Measurements from ENCODE around the gene PRDM15. TPM values are rescaled to one million over a fixed set of nuclear protein-coding genes. Genes with fewer than 3 reads are reported as not detected.

The PRDM15 gene
- total RNA-seq, 2 experiments from 2014 or later = 19.7 to 30.2 TPM

DNA sequence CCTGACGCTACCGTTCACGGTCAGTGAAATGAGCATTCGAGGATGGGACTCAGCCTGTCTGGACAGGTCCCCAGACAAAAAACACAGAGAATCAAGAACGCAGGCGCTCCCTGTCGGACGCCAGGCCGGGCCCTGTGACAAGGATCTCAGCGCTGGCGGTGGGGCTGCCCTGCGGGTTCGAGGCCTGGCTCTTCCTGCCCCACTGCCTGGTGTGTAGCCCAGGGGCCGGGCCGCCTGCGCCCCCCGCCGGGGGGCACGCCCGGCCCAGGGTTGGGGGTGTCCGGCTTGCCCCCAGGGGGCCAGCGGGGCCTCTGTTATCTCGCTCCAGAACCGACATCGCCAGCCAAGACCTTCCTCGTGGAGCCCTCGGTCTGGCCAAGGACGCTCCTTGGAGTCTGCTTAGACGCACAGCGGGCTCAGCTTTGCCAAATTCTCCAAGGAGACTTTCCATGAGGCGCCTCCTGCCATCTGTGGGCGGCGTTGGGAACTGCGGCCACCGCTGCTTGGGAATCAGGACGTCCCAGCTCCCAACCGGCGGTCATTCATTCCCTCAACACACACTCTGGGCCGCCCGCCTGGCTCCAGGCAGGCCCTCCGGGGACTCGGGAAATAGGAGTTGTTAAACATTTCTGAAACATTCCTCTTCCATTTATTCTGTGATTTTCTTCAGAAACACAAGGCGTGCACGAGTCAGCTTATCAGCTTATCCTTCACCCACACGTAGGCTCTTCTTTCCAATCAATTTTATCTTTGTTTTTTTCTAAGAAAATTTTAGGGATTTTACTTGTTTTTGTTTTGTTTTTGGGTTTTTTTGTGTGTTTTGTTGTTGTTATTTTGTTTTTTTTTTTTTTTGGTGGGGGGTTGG lies 101.0 kb downstream of the PRDM15 start:
- Histone ChIP-seq H3K4me1 (ENCODE audit: insufficient read depth, low read length, poor library complexity, severe bottlenecking) (no peaks in the 10 kb centered on the region), H3K4me2 (ENCODE audit: low read length) (no peak overlapping the region), H2AFZ (ENCODE audit: low read length) (no peak overlapping the region), H3K9me2 (ENCODE audit: insufficient read depth, low read length) (no peaks in the 10 kb centered on the region), H3K4me3 (ENCODE audit: low read depth, low read length, poor library complexity, severe bottlenecking) (no peak overlapping the region), H4K20me1 (ENCODE audit: insufficient read depth, low read length) (no peaks in the 10 kb centered on the region), H3K27ac (ENCODE audit: low read depth, low read length, poor library complexity, severe bottlenecking) (no peak overlapping the region), H3K9me3 (ENCODE audit: low read length) (no peaks in the 10 kb centered on the region), H3K36me3 (ENCODE audit: insufficient read depth, low read length) (no peaks in the 10 kb centered on the region), H3K79me2 (ENCODE audit: insufficient read depth, low read depth, low read length) (no peaks in the 10 kb centered on the region)
- peak; percentile 28 for DNase-seq (ENCODE audit: low spot score)
- intact Hi-C loops (cut with micrococcal nuclease; ENCODE audit: unreplicated experiment) = loop anchor here (1.0 kb wide), 1 partner anchor 166 kb away; no protein-coding TSS in a partner anchor
- ChIA-PET POLR2A (interaction anchor here (0.8 kb wide), 1 partner anchor 55 kb away, joined by 3 read pairs; no protein-coding TSS in a partner anchor), CTCF (ENCODE audit: unreplicated experiment) (interaction anchor here (0.7 kb wide), 1 partner anchor 283 kb away, joined by 6 read pairs; no protein-coding TSS in a partner anchor)
- BruUV-seq (replicated peaks) = no TSS peak
- no peak for TF ChIP-seq EZH2phosphoT487 (IDR thresholded peaks at IDR 0.05; ENCODE audit: borderline replicate concordance, low read depth, low read length)
- TF ChIP-seq, protein P1, sequence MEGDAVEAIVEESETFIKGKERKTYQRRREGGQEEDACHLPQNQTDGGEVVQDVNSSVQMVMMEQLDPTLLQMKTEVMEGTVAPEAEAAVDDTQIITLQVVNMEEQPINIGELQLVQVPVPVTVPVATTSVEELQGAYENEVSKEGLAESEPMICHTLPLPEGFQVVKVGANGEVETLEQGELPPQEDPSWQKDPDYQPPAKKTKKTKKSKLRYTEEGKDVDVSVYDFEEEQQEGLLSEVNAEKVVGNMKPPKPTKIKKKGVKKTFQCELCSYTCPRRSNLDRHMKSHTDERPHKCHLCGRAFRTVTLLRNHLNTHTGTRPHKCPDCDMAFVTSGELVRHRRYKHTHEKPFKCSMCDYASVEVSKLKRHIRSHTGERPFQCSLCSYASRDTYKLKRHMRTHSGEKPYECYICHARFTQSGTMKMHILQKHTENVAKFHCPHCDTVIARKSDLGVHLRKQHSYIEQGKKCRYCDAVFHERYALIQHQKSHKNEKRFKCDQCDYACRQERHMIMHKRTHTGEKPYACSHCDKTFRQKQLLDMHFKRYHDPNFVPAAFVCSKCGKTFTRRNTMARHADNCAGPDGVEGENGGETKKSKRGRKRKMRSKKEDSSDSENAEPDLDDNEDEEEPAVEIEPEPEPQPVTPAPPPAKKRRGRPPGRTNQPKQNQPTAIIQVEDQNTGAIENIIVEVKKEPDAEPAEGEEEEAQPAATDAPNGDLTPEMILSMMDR (conservative IDR thresholded peaks at IDR 0.05; ENCODE audit: low read length) = peak; percentile 71

DNA sequence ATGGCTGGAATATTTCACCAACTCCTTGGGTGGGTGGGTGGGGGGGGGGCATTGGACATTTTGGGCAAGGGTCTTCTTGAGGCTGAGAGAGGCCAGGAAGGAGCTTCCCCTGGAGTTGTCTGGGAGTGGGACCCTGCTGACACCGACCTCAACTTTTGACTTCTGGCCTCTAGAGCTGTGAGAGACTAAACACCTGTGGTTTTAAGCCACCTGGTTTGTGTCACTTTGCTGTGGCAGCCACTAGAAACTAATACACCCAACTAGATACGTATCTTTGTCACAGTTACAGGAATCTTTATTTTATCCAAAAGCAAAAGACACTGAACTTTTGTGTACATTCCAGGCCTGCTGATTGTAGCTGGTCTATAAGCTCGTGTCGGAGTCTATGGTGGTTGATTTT lies 102.4 kb downstream of the PRDM15 start:
- Histone ChIP-seq H3K4me2 (ENCODE audit: low read length) (no peak overlapping the region), H4K20me1 (ENCODE audit: insufficient read depth, low read length) (no peaks in the 10 kb centered on the region), H3K9me3 (ENCODE audit: low read length) (no peaks in the 10 kb centered on the region), H3K36me3 (ENCODE audit: insufficient read depth, low read length) (no peaks in the 10 kb centered on the region), H3K79me2 (ENCODE audit: insufficient read depth, low read depth, low read length) (no peaks in the 10 kb centered on the region), H3K9me2 (ENCODE audit: insufficient read depth, low read length) (no peaks in the 10 kb centered on the region), H3K27ac (ENCODE audit: low read depth, low read length, poor library complexity, severe bottlenecking) (no peak overlapping the region), H2AFZ (ENCODE audit: low read length) (no peak overlapping the region), H3K4me3 (ENCODE audit: low read depth, low read length, poor library complexity, severe bottlenecking) (no peak overlapping the region), H3K4me1 (ENCODE audit: insufficient read depth, low read length, poor library complexity, severe bottlenecking) (no peaks in the 10 kb centered on the region)
- ChIA-PET CTCF (ENCODE audit: unreplicated experiment) (no interaction called here), POLR2A (interaction anchor here (0.6 to 0.7 kb wide), 4 partner anchors 21 to 566 kb away, joined by 3 to 5 read pairs (median 3); no protein-coding TSS in a partner anchor)
- no peak for DNase-seq (ENCODE audit: low spot score)
- BruUV-seq (replicated peaks) = no TSS peak
- TF ChIP-seq, protein P1 (conservative IDR thresholded peaks at IDR 0.05; ENCODE audit: low read length) = no peak
- TF ChIP-seq EZH2phosphoT487 (IDR thresholded peaks at IDR 0.05; ENCODE audit: borderline replicate concordance, low read depth, low read length) = no peak
- intact Hi-C loops (cut with micrococcal nuclease; ENCODE audit: unreplicated experiment) = no loop called here

DNA sequence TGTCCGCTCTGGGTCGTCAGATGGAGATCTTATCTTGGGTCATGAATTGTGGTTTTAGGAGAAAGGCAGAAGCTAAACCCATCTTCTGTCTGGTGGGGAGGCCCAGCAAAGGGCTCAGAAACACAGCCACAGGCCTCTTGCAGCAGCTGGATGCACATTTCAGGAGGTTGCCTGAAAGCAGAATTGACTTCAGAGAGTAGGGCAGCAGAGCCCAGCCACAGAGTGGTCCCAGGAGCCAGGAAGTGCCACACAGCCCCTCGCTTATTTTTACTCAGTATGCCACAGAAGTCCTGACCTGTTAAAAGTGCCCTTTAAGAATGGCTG lies 104.0 kb downstream of the PRDM15 start:
- CTCF ChIA-PET (ENCODE audit: unreplicated experiment) = no interaction called here
- BruUV-seq (replicated peaks) = no TSS peak
- intact Hi-C loops (cut with micrococcal nuclease; ENCODE audit: unreplicated experiment) = no loop called here

More for the DNA sequence above, 104.0 kb downstream of the PRDM15 start:
- no peak overlapping the region for H3K4me2 ChIP-seq (ENCODE audit: low read length)
- H3K79me2 ChIP-seq (ENCODE audit: insufficient read depth, low read depth, low read length) = no peaks in the 10 kb centered on the region
- POLR2A ChIA-PET = interaction anchor here (1.2 kb wide), 1 partner anchor 13 kb away, joined by 3 read pairs; no protein-coding TSS in a partner anchor
- H3K9me2 ChIP-seq (ENCODE audit: insufficient read depth, low read length) = no peaks in the 10 kb centered on the region
- H3K4me3 ChIP-seq (ENCODE audit: low read depth, low read length, poor library complexity, severe bottlenecking) = no peak overlapping the region
- no peaks in the 10 kb centered on the region for H3K36me3 ChIP-seq (ENCODE audit: insufficient read depth, low read length)
- H2AFZ ChIP-seq (ENCODE audit: low read length) = no peak overlapping the region
- H3K4me1 ChIP-seq (ENCODE audit: insufficient read depth, low read length, poor library complexity, severe bottlenecking) = no peaks in the 10 kb centered on the region
- no peaks in the 10 kb centered on the region for H3K9me3 ChIP-seq (ENCODE audit: low read length)
- TF ChIP-seq, protein P1 (conservative IDR thresholded peaks at IDR 0.05; ENCODE audit: low read length) = no peak
- TF ChIP-seq EZH2phosphoT487 (IDR thresholded peaks at IDR 0.05; ENCODE audit: borderline replicate concordance, low read depth, low read length) = no peak
- no peak for DNase-seq (ENCODE audit: low spot score)
- H4K20me1 ChIP-seq (ENCODE audit: insufficient read depth, low read length) = no peaks in the 10 kb centered on the region
- no peak overlapping the region for H3K27ac ChIP-seq (ENCODE audit: low read depth, low read length, poor library complexity, severe bottlenecking)
